ENCODE data around the gene QRFPR.

GRCh38 chr4:121304893-121305292 lies 75.9 kb downstream of the QRFPR start:
- no peak for TF ChIP-seq POLR2A (IDR thresholded peaks at IDR 0.05)
- no peak for TF ChIP-seq CTCF (IDR thresholded peaks at IDR 0.05)
- TF ChIP-seq POLR2AphosphoS5 (IDR thresholded peaks at IDR 0.05): no peak
